SU-DHL-6 (cell line): ENCODE results near the gene FNBP1L.
"Not testable (repeated sequence)": the region's sequence is repeated elsewhere in the genome, so short reads cannot be mapped to it uniquely, and the experiment has no call there.

ENCODE experiments used
- H2AFZ ChIP-seq: fragments of 200-600 bp; sonication (generic); 2 replicates; pipeline ENCODE4 v1.6.1; 2014; ENCODE audit warnings: low read depth, mild to moderate bottlenecking, moderate library complexity, mixed read lengths, antibody characterized with exemption, low read length; ENCODE audit not compliant: severe bottlenecking
- H3F3A ChIP-seq: fragments of 200-600 bp; shearing (Covaris generic); 2 replicates; pipeline ENCODE4 v1.6.0; 2016; ENCODE audit warnings: antibody characterized with exemption, mild to moderate bottlenecking; ENCODE audit not compliant: insufficient read depth
- H3K27ac ChIP-seq: fragments of 200-600 bp; sonication (generic); 2 replicates; pipeline ENCODE4 v1.5.1; 2016; ENCODE audit warnings: low read depth, mild to moderate bottlenecking, low read length, moderate library complexity, mixed read lengths
- H3K27me3 ChIP-seq: fragments of 200-600 bp; sonication (generic), shearing (Covaris generic); 2 replicates; pipeline ENCODE4 v1.6.0; 2014; ENCODE audit warnings: mild to moderate bottlenecking, low read length
- H3K36me3 ChIP-seq: fragments of 200-600 bp; sonication (generic); 2 replicates; pipeline ENCODE4 v1.6.1; 2014; ENCODE audit warnings: mild to moderate bottlenecking, low read length, mixed read lengths
- H3K4me2 ChIP-seq: fragments of 300-600, 200-600 bp; shearing (Covaris generic), sonication (generic); 2 replicates; pipeline ENCODE4 v1.6.0; 2014; ENCODE audit warnings: low read length, low read depth, mild to moderate bottlenecking; ENCODE audit not compliant: poor library complexity, severe bottlenecking
- H3K4me3 ChIP-seq: fragments of 200-600 bp; sonication (generic); 2 replicates; pipeline ENCODE4 v1.5.1; 2014; ENCODE audit warnings: antibody characterized with exemption, low read length, mild to moderate bottlenecking, mixed read lengths; ENCODE audit not compliant: insufficient read depth, poor library complexity, severe bottlenecking
- H3K79me2 ChIP-seq: fragments of 200-600 bp; sonication (generic); 2 replicates; pipeline ENCODE4 v1.6.1; 2014; ENCODE audit warnings: mild to moderate bottlenecking, low read length, moderate library complexity; ENCODE audit not compliant: insufficient read depth
- H3K9ac ChIP-seq: fragments of 200-600 bp; sonication (generic); 2 replicates; pipeline ENCODE4 v1.7.0; 2014; ENCODE audit warnings: mild to moderate bottlenecking, low read length
- H3K9me2 ChIP-seq: fragments of 200-600 bp; sonication (generic); replicated peaks from 2 replicates; pipeline ENCODE4 v1.6.1; 2014; ENCODE audit warnings: low read length; ENCODE audit not compliant: insufficient read depth
- H3K9me3 ChIP-seq: fragments of 200-600 bp; sonication (generic); 2 replicates; pipeline ENCODE4 v1.6.1; 2014; ENCODE audit warnings: low read length, mixed read lengths; ENCODE audit not compliant: insufficient read depth
- H4K20me1 ChIP-seq: fragments of 200-600 bp; sonication (generic); 2 replicates; pipeline ENCODE4 v1.6.1; 2014; ENCODE audit warnings: low read depth, mild to moderate bottlenecking, antibody characterized with exemption, low read length, moderate library complexity, mixed read lengths
- EZH2phosphoT487 ChIP-seq: fragments of 200-600 bp; sonication (generic), shearing (Covaris generic); conservative IDR thresholded peaks from 2 replicates; pipeline ENCODE4 v1.6.1; 2018; ENCODE audit warnings: mild to moderate bottlenecking, antibody characterized with exemption, low read length, moderate library complexity, mixed read lengths
- TF ChIP-seq, protein P1 (sequence below): fragments of 200-600 bp; sonication (generic); IDR thresholded peaks from one replicate; pipeline ENCODE4 v1.5.1; 2017; ENCODE audit warnings: antibody characterized with exemption, mild to moderate bottlenecking, low read length, moderate library complexity; ENCODE audit not compliant: insufficient read depth, poor library complexity, severe bottlenecking

Gene FNBP1L

DNA sequence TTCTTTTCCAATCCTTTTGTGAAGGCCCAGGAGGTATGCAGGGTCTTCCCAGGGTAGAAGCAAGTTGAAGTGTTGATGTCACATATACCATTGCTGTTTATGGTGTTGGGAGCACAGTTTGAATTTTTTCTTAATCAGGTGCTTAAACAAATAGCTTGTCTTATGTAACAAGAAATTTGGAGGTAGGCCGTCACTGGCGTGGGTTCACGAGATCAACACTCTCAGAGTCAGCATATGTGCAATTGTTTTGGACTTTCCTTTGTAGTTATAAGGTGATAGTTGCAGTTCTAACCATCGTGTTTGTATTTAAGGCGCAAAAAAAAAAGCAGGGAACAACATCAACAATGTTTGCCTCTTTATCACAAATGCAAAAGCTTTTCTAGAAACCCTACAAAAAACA, 13.3 kb downstream of the FNBP1L start:
- H3F3A ChIP-seq, result no peaks in the 10 kb centered on the region
- H3K9me3 ChIP-seq, result no peaks in the 10 kb centered on the region
- no peak overlapping the region for H3K4me2 ChIP-seq
- H3K27ac ChIP-seq, result no peak overlapping the region
- no peak overlapping the region for H3K9ac ChIP-seq
- no peak overlapping the region for H3K4me3 ChIP-seq
- H3K79me2 ChIP-seq, result no peaks in the 10 kb centered on the region
- TF ChIP-seq, protein P1, sequence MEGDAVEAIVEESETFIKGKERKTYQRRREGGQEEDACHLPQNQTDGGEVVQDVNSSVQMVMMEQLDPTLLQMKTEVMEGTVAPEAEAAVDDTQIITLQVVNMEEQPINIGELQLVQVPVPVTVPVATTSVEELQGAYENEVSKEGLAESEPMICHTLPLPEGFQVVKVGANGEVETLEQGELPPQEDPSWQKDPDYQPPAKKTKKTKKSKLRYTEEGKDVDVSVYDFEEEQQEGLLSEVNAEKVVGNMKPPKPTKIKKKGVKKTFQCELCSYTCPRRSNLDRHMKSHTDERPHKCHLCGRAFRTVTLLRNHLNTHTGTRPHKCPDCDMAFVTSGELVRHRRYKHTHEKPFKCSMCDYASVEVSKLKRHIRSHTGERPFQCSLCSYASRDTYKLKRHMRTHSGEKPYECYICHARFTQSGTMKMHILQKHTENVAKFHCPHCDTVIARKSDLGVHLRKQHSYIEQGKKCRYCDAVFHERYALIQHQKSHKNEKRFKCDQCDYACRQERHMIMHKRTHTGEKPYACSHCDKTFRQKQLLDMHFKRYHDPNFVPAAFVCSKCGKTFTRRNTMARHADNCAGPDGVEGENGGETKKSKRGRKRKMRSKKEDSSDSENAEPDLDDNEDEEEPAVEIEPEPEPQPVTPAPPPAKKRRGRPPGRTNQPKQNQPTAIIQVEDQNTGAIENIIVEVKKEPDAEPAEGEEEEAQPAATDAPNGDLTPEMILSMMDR, result no peak
- TF ChIP-seq EZH2phosphoT487, result no peak
- no peaks in the 10 kb centered on the region for H3K9me2 ChIP-seq
- no peaks in the 10 kb centered on the region for H3K27me3 ChIP-seq
- H3K36me3 ChIP-seq, result no peaks in the 10 kb centered on the region
- no peaks in the 10 kb centered on the region for H4K20me1 ChIP-seq
- no peak overlapping the region for H2AFZ ChIP-seq

DNA sequence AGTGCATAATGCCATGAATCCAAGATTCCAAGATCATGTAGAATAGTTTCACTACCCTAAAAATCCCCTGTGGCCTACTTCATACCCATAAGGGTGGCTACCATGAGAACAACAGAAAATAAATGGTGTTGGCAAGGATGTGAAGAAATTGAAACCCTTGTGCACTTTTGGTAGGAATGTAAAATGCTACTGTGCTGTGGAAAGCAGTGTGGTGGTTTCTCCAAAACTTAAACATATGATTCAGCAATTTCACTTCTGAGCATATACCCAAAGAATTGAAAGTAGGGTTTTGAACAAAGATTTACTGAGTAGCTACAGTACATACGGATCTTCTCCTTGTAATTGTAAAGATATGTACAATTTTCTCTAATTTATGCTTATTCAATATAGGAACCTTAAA, 16.0 kb downstream of the FNBP1L start:
- TF ChIP-seq, protein P1, result no peak
- TF ChIP-seq EZH2phosphoT487, result no peak
- Histone ChIP-seq H3F3A (no peaks in the 10 kb centered on the region), H3K9me3 (no peaks in the 10 kb centered on the region), H3K79me2 (no peaks in the 10 kb centered on the region), H3K9me2 (no peaks in the 10 kb centered on the region), H4K20me1 (no peaks in the 10 kb centered on the region), H3K9ac (no peak overlapping the region), H3K4me3 (no peak overlapping the region), H3K27me3 (no peaks in the 10 kb centered on the region), H3K36me3 (no peaks in the 10 kb centered on the region), H3K27ac (no peak overlapping the region), H2AFZ (no peak overlapping the region), H3K4me2 (no peak overlapping the region)

DNA sequence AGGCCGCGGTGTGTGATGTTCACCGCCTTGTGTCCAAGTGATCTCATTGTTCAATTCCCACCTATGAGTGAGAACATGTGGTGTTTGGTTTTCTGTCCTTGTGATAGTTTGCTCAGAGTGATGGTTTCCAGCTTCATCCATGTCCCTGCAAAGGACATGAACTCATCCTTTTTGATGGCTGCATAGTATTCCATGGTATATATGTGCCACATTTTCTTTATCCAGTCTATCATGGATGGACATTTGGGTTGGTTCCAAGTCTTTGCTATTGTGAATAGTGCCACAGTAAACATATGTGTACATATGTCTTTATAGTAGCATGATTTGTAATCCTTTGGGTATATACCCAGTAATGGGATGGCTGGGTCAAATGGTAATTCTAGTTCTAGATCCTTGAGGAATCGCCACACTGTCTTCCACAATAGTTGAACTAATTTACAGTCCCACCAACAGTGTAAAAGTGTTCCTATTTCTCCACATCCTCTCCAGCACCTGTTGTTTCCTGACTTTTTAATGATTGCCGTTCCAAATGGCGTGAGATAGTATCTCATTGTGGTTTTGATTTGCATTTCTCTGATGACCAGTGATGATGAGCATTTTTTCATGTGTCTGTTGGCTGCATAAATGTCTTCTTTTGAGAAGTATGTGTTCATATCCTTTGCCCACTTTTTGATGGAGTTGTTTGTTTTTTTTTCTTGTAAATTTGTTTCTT, 17.6 kb downstream of the FNBP1L start:
- not testable (repeated sequence) for H3K79me2 ChIP-seq, H3K9me2 ChIP-seq, H3K4me3 ChIP-seq, H3K36me3 ChIP-seq, H3K4me2 ChIP-seq, H3K9ac ChIP-seq, H3F3A ChIP-seq, H2AFZ ChIP-seq, H3K27ac ChIP-seq, H4K20me1 ChIP-seq, H3K27me3 ChIP-seq, H3K9me3 ChIP-seq

DNA sequence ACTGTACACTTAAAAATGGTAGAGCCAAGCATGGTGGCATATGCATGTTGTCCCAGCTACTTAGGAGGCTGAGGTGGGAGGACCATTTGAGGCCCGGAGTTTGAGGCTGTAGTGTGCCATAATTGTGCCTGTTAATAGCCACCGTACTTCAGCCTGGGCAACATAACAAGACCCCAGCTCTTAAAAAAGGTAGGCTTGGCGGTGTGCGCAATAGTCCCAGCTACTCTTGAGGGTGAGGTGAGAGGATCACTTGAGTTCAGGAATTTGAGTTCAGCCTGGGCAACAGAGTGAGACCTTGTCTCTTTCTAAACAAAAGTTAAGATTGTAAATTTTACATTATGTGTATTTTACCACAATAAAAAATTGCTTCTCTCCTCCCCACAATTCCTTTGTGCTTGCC, 19.7 kb downstream of the FNBP1L start:
- no peak overlapping the region for H3K9ac ChIP-seq
- TF ChIP-seq EZH2phosphoT487, result no peak
- TF ChIP-seq, protein P1, result no peak
- no peaks in the 10 kb centered on the region for H3K36me3 ChIP-seq
- H3K4me3 ChIP-seq, result no peak overlapping the region
- H3K9me2 ChIP-seq, result no peaks in the 10 kb centered on the region
- H3K9me3 ChIP-seq, result no peaks in the 10 kb centered on the region
- H4K20me1 ChIP-seq, result no peaks in the 10 kb centered on the region
- no peak overlapping the region for H3K27ac ChIP-seq
- H2AFZ ChIP-seq, result no peak overlapping the region
- H3K27me3 ChIP-seq, result no peaks in the 10 kb centered on the region
- H3K4me2 ChIP-seq, result no peak overlapping the region
- H3K79me2 ChIP-seq, result no peaks in the 10 kb centered on the region
- no peaks in the 10 kb centered on the region for H3F3A ChIP-seq
